GM21515 (cell line): Measurements from ENCODE around the gene FOXP1.

ENCODE experiments used
- ATAC-seq: cut with Tn5 transposase; IDR thresholded peaks from one replicate; pipeline ENCODE4 v1.9.1; 2021; ENCODE audit not compliant: unreplicated experiment

The FOXP1 gene

DNA sequence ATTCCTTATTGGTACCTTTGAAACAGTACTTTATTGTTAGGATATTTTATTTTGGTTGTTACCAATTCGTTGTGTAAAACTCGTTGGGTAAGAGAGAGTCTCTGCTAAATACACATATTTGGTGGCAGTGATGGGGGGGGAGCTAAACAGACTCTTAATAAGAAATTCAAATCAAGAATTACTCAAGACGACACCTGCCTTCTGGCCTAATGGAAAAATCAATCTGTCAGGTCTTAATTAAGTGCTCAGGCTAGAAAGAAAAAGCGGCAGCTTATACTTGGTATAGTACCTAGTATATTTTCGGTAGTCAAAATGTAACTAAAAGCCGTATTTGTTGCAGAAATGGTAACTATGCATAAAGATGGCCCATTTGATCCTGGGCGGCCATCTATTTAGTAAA, 18.2 kb downstream of the FOXP1 start:
- no peak for ATAC-seq

DNA sequence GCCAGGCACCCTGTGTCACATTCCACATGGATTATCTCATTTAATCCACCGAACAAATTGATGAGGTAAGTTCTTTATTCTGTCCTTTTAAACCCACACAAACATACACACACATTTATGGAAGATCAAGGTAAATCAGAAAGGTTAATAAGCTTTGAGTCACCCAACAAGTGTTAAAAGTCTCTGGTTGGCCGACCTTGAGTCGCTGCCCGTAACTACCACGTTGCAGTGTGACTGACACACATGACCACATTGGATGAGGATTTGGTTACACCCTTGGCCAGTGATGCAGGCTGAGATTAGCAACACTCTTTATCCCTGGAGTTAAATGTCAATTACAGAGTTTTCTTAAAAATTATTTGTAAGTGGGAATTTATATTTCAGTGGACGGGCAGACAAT, 19.2 kb downstream of the FOXP1 start:
- ATAC-seq: no peak

DNA sequence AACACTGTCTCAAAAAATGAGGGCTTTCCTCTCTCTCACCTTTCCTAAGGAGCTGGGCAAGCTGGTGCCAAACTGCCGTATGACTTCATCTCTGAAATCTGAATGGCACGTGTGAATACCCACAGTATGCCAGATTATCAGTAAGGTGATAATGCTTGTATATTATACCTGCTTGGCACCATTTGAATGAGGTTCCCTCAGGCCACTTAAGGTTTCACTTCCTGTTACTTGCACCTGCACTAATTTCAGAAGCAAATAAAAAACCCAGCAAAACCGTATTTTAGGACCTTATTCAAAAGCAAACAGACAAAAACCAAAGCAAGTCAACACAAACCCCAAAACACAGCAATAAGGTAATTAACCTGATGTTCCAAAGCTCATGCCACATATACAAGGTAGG, 19.7 kb downstream of the FOXP1 start:
- peak; percentile 84 for ATAC-seq

DNA sequence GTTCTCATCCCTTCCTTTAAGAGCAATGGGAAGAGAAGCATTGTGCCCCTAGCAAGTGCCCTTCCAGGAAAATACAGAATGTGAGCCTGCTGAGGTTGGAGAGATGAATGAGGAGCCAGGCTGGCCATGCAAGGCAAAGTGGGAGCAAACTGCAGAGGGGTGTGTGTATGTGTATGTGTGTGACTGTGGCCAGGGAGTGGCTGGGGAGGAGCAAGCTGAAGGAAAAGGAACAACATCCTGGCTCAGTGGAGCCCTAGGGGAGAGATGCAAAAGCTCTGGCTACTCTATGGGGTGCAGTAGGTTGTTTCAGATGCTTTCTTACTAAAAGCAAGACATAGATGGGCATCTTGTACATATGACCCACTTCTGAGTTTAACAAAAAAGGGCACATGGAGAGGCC, 20.6 kb downstream of the FOXP1 start:
- ATAC-seq: no peak

DNA sequence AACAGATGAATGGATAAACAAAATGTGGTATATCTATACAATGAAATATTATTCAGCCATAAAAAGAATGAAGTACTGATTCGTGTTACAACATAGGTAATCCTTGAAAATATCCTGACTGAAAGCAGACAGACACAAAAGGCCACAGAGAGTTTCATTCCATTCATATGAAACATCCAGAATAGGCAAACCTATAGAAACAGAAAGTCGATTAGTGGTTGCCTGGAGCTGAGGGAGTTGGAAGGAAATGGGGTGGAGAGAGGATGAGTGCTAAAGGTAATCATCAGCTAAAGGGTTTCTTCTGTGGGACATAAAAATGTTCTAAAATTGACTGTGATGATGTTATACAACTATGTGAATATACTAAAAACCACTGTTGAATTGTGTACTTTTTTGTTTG, 22.9 kb downstream of the FOXP1 start:
- ATAC-seq: no peak

DNA sequence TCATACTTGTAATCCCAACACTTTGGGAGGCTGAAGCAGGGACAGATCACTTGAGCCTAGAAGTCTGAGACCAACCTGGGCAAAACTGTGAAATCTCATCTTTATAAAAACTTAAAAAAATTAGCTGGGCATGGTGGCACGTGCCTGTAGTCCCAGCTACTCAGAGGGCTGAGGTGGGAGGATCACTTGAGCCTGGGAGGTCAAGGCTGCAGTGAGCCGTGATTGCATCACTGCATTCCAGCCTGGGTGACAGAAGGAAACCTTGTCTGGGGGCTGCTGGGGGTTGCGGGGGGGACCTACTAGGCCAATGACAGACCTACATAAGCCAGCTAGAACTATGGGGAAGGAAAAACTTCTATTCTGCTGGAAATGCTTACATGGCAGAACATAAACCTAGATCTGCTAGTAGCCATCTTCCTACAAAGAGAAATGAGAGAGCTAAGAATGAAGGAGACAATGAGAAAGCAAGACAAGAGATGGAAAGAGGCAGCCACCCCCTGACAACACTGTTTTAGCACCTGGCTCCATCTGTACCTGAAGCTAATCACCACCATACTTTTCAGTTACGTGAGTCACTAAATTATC, 23.9 kb downstream of the FOXP1 start:
- no peak for ATAC-seq

DNA sequence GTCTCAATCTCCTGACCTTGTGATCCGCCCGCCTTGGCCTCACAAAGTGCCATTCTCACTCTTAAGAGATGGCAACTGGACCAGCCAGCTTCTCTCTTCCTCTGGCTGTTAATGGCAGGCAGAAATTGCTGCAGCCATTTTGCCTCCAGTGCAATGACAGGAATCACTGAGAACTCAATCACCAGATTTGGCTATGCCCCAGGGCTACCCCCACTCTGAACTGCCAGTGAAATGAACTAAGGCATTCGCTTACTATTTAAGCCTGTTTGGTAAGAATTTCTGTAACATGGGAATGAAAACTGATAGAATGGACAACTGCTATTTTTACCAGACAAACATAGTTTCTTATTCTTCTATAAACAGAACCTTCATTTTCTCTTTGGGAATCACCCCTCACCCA, 24.5 kb downstream of the FOXP1 start:
- ATAC-seq: no peak

DNA sequence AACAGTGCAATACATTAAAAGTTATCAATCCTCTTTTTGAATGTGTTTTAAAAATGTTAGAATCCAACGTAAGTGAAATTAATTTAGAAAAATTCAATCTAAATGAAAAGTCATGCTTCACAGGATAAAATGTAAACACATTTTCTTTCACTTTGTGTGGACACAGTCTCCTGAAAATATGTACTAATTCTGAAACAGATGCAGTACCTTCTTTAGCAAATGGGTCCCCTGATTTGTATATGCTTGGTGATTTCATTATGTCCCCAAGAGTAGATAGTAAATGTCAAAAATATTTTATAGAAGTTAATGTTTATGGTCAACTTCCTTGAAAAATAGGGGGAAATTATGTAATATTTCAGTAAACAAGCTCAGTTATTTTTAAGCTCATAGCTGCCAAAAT, 28.9 kb downstream of the FOXP1 start:
- ATAC-seq: no peak

DNA sequence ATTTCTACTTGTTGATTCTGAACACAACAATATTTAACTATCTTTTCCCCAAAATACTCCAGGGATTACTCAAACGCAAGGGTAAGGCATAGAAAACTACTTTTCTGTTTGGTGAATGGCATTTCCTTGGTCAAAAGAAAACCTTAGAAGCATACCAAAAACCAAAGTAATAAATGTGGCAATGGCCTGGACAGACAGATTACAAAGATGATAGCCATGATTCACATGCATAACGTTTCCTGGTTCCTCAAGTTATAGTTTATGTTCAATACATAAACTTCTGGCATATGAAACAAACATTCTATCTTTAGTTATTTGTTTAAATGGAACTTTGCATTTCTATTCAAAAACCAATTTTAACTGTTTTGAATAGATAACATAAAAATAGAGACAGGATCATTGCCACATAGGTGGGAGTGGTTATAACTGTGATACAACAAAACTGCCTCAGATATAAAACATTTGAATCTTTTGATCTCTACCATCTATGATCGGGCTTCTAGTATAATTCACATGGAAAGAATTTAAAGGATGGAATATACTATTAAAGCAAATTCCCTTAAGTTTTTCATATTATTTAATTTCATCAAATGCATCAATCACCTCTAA, 32.1 kb downstream of the FOXP1 start:
- ATAC-seq: no peak

DNA sequence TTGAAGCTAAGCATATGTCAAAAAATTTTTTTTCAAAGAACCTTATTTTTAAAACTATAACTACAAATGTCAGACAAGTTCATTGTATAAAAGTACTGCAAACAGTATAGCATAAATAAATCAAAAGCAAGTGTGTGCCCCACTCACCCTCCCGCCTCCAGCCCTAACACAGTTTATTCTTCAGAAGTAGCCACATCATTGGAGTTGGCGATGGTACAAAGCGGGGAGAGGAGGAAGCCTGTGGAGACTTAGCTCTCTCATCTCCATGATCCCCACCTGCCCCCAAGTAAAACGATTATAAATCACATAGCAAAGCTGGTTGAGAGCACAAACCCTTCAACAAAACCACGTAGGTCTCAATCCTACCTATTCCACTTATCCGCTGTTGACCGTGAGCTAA, 33.6 kb downstream of the FOXP1 start:
- no peak for ATAC-seq

DNA sequence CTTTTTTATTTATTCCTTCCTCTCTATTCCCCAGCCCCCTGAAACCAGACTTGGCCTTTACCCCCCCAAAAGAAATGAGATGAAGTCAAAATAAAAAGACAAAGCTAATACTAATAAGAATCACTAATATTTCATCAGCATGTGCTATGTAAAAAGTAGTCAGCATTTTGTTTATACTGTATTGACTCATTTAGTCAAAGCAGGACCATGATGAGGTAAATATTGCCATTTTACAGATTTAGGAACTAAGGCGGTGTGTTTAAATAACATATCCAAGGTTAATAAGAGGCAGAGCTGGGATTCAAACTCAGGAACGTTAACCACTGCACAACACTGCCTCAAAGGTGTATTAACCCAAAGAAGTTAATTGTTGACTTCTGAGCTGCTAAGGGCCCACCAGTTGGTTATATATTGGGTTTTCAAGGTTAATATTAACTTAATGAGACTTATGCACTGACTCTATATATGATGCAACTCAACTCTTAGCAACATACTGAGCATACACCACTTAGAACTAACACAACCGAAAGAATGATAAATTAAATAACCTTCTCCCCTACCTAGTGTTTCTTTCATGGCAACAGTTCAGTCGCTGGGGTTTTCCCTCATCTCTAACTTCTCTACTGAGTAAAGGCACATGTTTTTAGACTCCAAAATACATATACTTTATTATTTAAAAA, 34.7 kb downstream of the FOXP1 start:
- ATAC-seq: peak; percentile 77

DNA sequence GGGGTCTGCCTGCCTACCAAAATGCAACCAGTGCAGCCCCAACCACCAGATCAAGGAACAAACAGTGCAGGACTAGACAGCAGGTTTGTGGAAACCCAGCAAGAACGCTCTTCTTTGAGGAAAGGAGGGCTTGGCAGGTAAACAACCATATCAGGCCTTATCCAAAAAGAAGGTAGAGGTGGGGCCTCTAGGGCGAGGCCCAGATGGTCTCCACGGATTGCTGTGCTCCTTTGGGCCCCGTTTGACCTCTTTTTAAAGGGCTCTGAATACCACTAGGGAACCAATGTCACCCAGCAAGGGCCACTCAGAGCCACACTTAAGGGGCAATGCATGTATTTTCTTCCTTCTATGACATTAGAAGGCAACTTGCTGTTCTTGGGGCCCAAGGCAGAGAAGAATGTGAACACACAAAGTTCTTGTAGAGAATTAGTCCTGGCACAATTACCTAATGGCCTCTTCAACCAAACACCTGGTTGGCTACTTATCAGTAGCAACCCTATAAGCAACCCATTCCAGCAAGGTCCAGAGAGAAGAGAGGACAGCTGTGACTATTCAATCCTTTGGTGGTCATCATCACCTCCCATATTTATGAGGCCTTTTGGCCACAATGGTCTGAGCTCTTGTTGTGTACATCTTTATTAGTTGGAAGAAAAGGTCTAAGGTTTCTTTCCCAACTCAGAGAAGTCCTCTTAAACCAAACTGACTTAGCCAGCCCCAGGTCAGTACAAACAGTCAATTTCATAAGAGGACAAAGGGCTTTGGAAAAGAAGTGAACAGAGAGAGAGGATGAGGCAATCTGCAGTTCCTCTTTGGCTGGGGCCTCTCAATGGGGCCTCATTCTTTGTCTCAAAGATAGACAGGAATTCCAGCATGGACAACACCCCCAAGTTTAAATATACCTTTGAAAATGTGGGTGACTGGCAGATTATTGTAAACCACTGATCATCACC, 36.0 kb downstream of the FOXP1 start:
- no peak for ATAC-seq

DNA sequence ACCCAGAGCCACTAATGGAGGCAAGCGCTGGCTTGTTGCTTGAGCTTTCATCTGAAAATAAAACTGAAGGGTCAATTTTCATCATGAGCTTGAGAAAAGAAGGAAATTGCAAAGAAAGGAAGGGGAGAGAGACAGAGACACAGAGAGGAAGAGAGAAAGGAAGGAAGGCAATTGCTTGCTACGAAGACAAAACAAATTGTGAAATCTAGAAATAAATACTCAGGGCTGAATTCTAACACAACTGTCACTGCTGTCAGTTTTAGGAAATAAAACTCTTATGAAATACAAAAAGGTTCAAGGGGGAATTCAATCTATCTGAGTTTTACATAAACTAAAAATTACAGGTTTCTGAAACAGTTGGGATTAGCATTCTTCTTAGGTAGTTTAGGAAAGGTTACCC, 36.7 kb downstream of the FOXP1 start:
- ATAC-seq: no peak

DNA sequence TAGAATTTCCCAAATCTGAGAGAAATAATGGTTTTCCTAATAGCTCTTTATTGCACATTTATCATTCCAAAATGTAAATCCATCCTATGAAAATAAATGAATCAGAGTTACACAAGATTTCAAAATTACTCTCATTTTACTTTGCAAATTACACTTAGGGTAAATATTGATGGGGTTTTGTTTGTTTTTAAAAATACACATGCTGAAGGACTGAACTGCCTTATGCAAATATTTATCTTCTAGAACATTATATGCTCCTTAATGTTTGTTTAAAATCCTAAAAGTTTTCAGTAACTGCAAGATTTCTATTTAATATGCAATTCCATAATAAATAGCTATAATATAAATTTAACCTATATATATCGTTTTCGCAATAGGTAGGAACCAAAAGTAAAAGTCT, 38.2 kb downstream of the FOXP1 start:
- ATAC-seq: no peak

DNA sequence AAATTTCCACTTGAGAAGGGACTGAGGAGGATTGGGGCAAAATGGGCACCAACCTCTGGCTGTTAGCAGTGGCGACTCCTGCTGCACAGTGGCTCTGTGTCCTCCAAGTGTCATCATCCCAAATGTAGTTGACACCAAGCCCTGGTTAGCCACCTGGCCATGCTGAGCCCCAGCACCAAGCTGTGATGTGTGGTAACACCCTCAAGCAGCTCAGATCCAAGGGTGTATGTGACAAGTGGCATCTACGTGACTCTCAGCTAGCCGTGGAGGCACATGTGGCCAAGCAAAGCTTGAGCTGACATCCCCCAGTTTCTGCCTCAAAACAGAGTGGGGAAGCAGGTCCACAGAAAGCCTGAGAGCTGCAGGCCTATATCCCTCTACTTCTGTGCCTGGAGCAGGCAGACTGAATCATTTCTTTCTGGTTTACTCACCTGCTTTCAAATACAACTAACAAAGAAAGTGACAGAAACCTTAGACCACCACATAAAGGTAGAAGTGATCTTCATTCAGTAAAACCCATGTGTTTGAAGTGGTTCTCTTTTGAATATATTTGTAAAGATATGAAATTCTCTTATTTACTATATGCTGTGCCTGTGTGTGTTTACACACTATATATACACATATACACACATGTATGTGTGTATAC, 40.0 kb downstream of the FOXP1 start:
- no peak for ATAC-seq

DNA sequence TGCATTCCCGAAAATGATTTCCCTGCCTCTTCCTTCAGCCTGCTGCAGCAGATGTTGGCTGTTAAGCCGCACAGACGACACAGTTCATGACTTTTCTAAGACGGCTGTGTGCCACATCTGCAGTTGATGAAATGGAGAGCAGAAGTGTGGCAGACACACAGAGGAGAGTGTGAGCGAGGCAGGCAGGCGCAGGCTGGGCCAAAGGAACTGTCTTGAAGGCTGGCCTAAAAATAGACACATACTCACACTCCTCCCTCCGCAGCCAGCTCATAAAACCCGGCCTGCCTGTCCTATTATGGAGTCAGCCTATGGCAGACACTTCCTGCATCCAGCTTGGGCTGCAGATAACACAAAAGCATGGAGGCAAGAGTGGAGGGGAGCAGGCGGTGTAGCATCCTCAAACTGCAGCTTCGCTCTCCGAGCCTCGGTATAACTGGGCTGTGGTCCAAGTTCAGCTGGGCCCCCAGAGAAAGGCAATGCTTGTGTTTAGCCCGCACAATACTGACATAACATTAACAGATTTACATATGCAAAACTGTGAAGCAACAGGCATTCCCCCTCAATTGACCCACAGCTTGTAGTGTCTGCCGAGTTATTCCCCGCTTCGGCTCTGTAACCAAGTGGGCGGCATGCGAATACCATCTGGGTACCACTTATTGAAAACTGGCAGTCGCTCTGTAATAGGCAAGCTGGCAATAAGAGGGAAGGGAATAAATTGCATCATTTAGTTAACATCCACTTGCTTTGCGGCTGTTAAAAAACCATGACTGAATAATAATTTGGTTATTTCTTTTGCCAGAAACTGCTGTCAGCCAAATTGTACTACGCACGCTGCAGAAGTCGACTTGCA, 40.8 kb downstream of the FOXP1 start:
- ATAC-seq: peak; percentile 45

DNA sequence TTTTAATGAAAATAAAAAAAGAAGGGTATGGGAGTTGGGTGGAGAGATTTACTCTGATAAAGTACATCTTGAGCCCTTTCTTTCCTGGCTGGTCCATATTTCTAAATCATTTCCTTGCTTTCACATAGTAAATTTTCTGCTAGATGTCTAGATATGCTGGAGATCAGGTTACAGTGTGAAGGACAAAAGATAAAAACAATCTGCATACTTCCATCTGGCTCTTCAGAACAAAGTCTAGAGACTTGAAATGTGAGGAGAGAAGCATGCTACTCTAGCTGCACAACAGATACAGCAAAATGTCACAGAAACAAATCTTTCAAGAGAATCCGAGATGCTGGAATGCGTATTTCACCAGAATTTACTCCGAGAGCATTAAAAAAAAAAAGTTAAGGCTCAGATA, 42.2 kb downstream of the FOXP1 start:
- ATAC-seq: no peak

DNA sequence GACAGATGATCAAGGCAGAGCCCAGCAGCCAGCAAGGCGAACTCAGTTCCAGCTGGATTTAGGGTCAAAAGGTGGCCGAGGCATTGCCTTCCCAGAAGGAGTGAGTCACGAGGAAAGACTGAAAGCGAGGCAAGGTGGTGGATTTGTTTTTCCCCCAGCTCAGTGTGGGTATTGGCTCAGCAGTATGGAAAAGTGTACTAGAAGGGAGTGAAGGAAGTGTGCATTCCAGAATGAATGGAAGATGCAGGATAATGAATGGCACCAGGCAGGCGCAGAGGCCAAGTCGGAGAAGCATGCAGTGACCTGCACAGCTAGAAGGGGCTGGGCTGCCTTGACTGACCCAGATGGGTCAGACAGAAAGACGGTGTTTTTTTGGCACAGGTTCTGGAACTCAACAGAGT, 46.3 kb downstream of the FOXP1 start:
- no peak for ATAC-seq

DNA sequence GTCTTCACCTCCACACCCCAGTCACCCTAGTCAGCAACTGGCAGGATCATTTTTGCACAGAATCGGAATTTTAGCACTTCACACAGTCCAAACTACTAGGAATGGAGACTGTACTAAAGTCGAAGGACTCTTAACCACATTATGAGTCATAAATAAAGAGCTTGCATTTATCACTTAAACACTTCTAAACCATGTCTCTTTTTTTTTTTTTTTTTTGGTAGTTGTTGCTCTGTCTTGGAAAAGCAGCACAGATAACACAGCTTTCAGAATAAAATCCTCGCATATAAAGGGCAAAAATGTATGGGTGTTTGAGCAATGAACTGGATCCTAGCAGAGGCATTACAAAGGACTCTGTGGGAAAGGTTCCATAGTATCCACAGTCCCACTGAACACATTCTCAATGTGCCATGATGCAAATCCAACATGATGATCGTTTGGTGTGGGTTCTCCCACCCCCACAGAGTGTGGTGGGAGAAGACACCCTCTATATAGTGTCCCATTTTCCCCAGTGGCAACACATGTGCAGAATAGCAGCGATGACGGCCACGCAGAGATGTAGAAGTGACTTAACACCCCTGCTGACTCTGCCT, 47.1 kb downstream of the FOXP1 start:
- ATAC-seq: no peak

DNA sequence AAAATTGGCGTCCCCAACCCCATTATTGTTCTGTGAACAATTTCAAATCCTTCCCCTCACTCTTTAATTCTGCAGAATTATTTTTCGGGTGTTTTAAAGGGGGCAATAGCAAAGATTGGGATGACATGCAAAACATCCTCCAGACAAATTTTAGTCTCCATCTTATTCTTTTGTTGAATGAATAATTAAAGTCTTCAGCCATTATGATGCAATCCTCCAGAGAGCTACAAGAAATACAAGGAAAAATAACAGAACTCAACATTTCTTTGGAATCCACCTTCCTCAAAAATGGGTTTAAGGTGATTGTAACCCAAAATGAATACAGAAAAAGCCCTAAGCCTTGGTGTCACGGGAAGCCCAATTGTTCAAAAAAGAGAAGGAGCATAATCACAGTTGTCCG, 49.9 kb downstream of the FOXP1 start:
- no peak for ATAC-seq
